HG03432 (cell line): Measurements from ENCODE around the gene MDC1.

ENCODE experiments used
- ATAC-seq: cut with Tn5 transposase; IDR thresholded peaks from one replicate; pipeline ENCODE4 v1.9.1; 2021; ENCODE audit warnings: mild to moderate bottlenecking, moderate library complexity; ENCODE audit not compliant: unreplicated experiment

MDC1 gene

DNA sequence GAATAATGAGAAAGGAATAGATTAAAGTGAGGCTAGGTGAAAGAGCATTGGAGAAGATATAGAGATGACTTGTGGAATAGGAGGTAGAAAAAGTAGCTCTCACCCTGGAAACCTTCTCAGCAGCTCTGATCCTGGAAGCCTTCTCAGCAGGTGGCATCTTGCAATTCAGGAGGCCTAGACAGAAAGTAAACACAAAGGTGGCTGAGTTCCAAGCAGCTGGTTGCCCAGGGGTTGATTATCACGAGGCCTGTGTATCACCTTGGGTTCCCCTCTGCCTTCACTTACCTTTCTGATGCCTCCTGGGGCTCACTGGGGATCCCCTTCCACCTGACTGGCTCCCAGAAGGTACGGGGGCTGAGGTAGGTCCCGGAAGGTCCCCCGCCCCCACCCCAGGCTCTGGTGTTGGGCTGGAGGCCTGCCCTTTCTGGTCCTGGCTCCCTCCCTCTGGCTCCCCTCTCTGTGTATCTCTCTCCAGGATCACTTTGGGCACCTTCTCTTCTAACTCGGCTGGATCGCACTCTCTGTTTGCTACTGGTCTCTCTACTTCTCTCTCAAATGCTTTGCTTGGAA, 9.7 kb downstream of the MDC1 start:
- no peak for ATAC-seq

DNA sequence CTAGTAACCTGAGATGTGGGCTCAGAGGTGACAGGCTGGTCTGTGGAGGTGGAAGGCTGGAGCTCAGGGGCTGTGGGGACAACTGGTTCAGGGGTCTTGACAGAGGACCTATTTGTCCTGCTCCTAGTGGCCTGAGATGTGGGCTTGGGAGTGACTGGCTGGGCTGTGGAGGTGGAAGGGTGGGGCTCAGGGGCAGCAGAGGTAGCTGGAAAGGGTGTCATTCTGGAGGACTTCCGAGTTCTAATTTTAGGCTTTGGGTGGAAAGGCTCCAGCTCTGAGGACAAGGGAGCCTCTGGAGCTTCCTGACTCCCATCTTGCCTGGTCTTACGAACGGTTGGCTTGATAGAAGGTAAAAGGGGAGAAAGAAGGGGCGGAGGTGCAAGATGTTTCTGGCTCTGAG, 11.5 kb downstream of the MDC1 start:
- ATAC-seq: no peak

DNA sequence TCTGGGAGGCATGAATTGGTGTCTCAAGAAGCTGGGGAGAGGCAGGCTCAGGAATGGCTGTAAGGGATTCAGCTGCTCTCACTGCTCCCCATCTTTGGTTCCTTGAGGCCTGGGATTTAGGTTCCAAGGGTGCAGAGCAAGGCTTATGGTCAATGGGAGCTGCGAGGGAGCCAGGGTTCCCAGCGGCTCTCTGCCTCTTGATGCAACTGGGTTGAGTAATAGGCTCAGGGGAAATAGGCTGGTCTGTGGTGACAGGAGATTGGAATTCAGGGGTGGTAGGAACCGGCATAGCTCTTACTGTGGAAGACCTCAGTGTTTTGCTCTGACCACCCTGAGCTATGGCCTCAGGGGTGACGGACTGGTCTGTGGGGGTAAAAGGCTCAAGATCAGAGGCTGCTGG, 13.3 kb downstream of the MDC1 start:
- ATAC-seq: no peak

DNA sequence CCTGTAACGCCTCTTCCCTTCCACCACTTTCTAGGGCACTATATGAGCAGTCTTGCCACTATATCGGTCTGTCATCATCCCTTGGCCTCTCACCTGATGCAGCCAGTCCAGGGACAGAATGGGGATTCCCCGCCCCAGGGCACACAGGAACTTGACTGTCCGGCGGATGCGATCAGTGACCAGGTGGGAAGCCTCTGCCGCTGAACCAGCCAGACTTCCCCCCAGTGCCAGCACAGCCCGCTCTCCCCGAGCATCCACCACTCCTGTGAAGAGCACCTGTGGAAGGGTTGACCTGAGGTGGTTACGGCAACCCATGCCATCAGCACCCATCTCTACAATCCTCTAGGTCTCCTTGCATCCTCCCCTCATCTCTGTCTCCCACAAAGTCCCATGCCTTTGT, 14.1 kb downstream of the MDC1 start:
- ATAC-seq: no peak

DNA sequence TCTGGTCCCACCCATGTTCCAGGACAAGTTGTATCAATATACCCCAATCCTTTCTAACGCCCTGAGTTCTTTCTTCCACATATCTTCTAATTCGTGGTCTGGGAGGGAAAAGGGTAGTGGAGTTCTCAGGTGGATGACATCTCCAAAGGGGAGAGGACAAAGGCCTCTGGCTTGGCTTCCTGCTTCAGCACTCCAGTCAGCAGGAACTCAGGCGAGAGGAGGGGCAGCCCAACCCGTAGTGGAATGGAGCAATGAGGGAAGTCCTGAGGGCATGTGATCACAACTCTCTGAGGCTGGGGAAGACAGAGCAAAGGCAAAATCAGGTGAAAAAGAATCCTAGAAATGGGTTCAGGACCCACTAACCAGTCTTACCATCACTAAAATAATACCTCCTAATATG, 16.7 kb downstream of the MDC1 start:
- no peak for ATAC-seq

DNA sequence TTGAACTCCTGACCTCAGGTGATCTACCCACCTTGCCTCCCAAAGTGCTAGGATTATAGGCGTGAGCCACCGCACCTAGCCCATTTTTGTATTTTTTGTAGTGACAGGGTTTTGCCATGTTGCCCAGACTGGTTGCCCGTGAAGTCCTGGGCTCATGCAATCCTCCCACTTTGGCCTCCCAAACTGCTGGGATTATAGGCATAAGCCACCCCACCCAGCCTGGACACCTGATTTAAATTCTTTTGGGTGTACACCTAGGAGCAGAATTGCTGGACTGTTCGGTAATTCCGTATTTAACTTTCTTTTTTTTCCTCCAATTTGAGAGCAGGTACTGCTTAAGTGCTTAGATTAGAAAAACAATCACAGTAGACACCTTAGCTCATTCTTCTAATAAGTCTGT, 20.6 kb downstream of the MDC1 start:
- no peak for ATAC-seq

DNA sequence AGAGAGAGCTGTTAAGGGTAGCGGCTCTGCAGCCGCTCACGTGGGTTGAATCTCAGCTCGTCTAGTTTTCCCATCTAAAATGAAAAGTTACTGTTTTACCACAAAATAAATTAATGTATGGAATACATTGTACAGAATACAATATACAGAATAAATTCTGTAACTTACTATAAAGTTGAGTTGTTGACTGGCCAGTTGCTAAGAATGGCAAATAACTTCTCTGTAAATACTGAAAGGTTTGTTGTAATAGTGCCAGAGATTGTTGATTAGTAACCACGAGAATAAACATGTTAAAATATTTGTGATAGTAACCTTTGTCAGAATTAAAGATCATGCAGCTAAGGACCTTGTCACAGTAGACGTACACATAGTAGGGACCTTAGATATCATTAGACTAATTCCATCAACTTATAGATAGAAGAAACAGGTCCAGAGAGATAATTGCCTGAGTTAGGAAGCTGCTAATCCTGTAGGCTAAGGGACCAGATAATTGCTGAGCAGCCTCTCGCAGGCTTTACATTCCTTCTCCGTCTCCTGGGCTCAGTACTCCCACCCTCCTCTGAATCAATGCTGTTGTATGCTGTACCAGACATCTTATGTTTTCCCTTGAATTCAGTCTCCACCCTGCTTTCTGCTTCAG, 25.8 kb downstream of the MDC1 start:
- ATAC-seq: no peak

DNA sequence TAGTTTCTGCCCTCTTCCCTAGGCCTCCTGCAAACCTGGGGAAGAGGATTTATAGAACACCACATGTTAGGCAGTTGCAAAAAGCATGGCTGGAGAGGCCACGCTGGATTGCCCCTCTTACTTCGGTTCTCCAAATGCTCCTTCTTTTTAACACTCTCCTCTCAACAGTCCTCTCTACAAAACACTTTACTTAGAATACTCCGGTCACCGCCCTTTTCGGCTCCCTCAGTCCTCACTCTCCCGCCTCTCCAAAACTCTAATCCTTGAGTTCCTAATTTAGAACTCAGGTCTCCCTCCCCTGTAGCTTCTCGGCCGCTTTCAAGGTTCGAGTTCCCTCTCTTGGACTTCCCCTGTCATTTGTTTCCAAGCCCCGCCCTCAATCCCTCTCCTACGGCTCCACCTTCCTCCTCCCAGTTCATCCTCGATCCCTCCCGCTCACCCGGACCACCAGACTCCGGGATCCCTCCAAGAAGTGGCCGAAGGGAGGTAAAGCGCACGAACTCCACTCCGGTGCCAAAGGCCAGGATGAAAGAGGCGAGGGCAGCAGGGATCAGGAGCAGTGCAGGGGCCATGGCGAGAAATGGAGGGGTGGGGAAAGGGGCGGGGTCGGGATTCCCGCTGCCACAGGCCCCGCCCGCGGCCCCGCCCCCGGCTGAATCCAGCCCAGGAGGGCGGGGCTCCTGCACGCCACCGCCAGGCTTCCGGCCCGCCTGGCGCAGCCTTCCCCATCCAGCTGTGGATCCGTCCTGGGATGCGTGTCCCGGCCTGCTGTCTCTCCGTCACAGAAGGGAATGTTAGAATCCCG, 26.5 kb downstream of the MDC1 start, which contains the start of gene NRM:
TSS of gene NRM (minus strand) at position 582 of the 805 bp plus-strand sequence. CDS start at position 572, 10 bp downstream.
- ATAC-seq: peak; percentile 33

DNA sequence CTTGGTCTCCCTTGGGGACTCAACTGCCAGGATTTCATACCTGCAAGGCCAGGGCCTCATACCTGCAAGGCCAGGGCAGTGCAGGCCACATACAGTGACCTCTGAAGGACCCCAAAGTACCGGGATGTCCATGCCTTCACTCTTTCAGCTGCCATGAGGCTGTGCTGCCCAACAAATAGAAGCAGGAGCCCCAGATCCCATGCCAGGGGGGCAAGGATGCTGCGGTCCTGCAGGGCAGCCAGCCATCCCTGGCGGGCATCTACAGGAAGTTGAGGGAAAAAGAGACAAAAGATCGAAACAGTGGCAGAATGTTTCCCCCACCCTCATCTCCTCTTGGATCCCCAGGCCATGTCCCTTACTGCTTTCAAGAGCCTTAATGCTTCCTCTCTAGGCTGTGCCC, 27.1 kb downstream of the MDC1 start:
- no peak for ATAC-seq

DNA sequence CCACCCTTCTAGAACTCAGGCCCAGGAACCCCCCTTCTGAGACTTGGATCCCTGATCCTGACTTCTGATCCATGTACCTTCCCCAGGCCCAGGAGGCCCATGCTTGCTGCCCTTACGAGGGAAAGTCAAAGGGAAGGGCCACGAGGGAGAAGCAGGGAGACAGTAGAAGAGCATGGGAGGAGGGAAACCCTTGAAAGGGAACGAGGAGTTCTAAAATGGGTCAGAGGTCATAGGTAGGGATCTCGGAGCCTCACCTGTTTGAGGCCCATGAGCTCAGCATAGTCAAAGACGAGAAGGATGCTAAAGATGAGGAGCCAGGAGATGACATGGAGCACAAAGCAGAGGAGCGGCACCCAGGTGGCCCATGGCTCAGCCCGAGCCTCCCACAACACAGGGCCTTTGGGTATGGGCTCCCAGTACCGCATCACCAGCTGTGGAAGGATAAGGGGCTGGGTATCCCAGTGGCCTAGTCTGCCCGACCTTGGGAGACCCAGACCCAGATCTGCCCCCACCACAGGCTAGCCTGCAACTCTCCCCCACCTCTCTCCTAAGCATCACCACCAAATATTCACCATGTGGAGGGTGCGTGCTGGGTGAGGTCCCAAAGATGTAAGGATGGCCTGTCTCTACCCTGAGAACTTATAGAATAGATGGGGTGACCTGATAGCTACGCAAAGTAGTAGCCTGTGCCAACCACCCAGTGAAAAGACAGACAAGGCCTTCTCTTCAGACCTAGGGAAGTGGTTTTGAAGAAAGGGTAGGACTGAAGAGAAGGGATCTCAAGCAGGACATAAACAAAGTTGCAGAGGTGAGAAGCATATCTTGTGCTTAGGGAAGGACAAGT, 27.8 kb downstream of the MDC1 start:
- ATAC-seq: no peak

DNA sequence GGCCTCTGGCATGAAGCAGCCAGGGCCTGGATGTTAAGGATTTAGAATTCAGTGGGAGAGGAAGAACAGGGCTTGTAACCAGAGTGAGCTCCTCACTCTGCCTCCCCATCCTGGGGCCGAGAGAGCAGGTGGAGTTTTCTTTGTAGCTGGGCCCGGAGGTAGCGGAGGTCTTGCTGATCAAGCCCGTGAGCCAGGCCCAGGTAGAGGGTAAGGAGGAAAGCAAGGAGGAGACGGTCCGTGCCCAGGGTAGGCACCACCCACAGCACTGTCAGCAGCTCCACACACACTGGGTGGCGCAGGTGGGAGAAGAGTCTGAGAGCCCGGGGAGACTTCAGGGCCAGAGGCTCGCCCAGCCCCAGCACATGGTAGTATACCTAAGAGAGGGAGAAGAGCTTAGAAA, 28.5 kb downstream of the MDC1 start:
- ATAC-seq: no peak

DNA sequence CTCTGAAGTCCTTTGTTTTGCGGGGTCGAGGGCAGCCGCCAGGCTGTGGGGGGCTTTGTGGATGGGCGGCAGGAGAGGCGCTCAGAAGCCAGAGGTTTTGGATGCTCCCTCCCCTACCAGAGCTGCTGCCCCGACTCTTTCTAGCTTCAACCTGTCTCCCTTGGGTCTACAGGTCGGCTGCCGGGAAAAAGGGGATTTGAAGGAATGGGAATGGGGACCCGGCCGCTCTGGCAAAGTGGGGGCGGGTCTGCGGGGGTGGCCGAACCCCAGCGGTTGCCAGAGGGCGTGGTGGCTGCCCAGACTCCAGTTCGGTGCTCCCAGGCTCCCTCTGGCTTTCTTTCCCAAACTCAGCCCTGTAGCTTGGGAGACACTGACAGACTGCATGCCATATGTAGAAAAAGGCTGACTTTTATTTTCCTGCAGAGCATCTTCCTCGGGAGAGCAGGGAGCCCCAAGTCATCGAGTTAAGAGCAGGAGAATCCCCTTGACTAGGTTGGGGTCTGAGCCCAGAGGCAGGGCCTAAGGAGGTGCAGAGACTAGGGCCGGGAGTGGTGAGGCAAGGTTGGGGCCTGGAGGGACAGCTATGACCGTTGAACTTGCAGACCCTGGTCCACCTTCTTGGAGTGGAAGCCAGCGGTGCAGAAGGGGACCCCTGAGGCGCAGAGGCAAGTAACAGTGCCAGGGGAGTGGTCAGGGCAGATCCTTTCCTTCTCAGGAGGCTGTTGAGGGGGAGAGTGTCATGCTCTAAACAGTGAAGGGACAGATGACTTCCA, 29.2 kb downstream of the MDC1 start:
- ATAC-seq: no peak

DNA sequence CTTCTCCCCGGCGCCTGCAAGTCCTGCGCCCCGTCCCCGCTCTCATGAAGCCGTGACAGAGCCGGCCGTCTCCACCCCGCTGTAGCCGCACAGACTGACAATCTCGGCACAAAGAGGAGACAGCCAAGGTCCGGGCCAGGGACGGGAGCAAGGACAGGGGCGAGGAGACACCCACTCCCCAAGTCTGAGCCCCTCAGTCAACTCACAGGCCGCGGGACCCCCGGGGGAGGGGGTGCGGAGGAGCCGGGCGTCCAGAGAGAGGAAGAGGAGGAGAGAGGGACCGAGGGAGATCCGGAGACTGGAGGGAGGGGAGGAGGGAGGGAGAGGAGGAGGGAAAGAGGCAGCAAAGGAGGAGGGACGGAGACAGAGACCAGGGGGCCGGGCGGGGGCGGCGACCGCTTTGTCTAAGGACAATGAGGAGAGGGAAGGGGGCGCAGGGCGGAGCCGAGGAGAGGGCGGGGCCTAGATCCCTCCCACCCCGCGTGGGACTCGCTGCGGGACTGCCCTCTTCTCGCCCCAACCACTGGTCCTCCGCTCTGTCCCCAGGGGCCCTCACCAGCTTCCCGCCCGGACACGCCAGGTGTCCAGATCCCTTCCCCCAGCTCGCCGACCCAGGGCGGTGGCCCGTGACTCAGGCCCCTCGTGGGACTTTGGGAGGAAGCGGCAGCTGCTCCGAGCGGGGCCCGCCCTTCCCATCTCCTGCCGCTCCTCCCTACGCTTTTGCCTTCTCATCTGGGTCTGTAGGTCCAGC, 30.0 kb downstream of the MDC1 start:
- peak; percentile 50 for ATAC-seq

DNA sequence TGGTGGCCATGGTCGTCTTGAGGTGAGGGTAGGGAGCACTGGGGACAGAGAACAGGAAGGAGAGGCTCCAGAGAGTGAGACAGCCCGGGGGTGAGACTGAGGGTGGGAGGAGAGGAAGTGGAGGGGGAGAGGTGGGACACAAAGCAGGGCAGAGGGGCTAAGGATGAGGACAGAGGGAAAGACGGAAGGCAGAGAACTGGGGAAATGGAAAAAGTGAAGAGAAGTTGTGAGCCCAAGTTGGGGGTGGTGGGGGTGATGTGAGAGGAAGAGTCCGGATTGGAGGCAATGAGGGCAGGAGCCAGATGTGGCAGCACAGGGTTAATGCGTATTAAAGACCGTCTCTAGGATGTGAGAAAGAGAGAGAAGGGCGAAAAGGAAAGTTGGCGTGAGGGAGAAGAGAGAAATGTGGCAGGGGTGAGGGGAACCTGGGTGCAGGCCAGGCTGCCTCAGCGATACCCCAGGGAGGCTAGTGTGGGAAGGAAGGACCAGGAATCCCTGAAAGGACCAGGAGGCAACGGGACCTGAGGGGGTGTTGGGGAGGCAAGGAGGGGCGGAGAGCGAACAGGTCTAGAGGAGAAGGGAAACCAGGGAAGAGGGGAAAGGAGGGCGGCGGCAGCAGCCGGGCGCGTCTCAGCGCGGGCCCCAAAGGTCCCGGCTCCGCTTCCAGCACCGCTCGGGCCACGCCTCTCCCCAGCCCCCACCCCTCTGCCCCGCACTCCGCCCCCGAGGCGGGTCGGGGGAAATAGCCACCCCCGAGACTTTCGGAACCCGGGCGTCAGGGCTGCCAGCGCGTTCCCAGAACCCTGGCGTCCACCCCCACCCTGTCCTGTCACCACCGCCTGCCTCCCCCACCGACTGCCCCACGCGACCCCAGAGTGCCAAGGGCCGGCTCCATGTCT, 30.8 kb downstream of the MDC1 start, which contains the start of gene PPP1R18:
TSS of gene PPP1R18 (minus strand) at position 637 of the 899 bp plus-strand sequence. CDS start at position 10, 627 bp downstream.
- ATAC-seq: peak; percentile 9

DNA sequence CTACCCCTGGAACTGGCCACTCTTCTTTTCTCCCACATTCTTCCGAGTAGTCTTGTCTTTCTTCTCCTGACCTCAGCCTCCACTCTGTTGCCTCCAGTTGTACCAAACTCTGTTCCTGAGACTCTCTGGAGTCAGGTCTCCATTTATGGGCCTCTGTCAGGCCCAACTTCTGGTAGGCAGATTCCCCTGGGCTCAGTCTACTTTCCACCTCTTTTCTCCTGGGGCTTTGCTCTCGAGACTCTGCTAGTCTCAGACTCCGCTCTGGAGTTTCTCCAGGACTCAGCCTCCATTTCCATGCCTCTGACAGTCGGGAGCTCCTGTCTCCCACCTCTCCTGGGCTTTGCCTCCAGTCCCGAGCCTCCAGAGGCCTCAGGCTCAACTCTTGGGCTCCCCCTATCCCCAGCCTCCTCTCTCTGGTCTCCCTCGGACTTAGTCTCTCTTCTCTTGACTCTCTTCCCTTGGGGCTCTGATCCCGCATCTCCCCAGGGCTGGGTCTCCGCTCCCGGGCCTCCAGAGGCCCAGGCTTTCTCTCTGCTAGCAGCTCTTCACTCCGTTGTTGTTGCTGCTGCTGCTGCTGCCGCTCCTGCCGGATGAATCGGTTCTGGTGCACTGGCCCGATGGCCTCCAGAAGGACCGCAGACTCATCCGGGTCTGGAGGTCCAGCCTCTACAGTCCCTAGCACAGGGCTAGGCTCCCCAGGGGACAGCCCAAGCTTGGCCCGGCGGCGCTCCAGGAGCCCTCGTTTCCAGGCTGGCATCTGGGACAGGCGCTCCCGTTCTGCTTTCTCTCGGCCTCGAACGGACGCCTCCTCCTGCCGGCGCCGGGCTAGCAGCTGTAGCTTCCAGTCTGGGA, 31.7 kb downstream of the MDC1 start:
- no peak for ATAC-seq

DNA sequence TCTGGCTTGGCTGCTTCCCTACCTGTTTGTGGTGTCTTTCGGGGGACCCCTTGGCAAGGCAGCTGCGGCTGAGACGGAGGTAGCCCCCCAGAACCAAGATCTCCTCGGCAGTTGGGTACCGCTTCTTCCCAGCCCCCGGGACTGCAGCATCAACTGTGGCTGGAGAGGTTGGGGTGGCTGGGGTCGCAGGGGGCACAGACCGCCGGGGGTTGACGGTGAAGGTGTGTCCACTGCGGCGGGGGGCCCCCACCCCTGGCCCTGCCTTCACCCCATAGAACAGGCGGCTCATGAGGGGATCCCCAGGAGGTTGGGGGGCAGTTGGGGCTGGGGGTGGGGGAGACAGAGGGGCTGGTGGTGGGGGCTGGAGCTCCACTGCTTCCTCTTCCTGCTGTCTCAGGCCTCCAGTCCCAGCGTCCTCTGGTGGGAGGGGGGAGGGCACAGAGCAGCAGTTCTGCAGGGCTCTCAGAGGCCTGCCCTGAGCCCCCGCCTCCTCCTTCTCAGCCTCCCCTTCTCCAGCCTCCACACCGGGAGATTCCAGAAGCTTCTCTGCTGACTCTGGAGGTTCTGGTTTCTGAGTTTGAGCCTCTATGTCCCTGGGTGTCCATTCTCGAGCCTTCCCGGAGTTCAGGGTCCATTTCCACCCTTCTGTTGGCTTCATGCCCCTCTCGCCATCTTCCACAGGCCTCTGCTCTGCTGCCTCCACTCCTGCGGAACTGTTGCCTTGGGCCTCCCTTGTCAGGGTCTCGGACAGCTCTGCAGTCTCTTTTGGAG, 32.5 kb downstream of the MDC1 start:
- ATAC-seq: no peak

DNA sequence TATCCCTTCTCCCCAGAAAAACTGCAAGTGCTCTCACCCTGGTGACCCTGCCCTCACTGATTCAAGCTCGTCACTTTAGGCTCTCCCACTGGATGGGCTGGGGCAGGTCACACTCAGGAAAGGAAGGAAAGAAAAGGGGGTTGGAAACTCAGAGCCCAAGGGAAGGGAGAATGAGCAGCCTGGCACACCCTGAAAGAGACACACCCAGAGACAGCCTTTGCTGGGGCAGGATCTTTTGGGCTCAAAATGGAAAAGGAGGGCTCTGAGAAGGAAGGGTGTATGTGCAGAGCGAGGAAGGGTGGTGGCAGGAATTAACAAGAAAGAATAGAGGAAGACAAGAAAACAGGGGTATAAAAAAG, 33.1 kb downstream of the MDC1 start:
- ATAC-seq: no peak
